ENCODE measurements around the gene ZNF516. TPM values are rescaled to one million over a fixed set of nuclear protein-coding genes. Genes with fewer than 3 reads are reported as not detected.

Gene ZNF516
- total RNA-seq, 1 experiment from 2014 or later: 22.6 TPM

DNA sequence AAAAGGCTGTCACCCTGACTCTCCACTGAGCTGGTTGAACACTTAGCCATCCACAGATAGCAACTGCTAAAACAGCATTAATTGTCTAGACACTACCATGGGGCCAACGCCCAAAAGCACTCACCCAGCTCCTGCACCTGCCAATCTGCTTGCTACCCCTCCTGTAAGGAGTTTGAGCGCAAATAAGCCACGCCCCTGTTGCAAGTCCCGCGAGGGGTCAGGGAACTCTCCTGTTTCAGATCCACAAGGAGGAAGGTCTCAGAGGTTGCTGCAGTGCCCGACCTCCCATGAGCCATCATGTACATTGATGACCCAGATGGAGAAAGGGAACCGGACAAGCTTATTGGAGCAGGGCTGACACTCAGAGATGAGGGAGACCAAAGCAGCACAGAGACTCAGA lies 106.8 kb downstream of the ZNF516 start:
- Histone ChIP-seq H2BK12ac (ENCODE audit: insufficient read length, low read depth, low read length) (no peak overlapping the region), H3K23ac (ENCODE audit: insufficient read length, low read depth, low read length) (no peak overlapping the region), H3K18ac (ENCODE audit: insufficient read length, low read depth, low read length) (no peak overlapping the region), H3K79me2 (ENCODE audit: insufficient read depth, low read length) (no peaks in the 10 kb centered on the region), H4K20me1 (ENCODE audit: control insufficient read depth, insufficient read depth, insufficient read length) (no peaks in the 10 kb centered on the region), H3K4me1 (ENCODE audit: insufficient read depth, low read length) (no peaks in the 10 kb centered on the region), H3K9me3 (ENCODE audit: control insufficient read depth, low read depth, low read length) (no peaks in the 10 kb centered on the region), H3K14ac (ENCODE audit: insufficient read depth, low read length) (no peak overlapping the region), H2BK120ac (ENCODE audit: low read depth, low read length, poor library complexity, severe bottlenecking) (no peak overlapping the region), H4K5ac (ENCODE audit: insufficient read length, low read depth, low read length) (no peak overlapping the region), H3K27me3 (ENCODE audit: insufficient read depth, low read length) (no peaks in the 10 kb centered on the region), H2AFZ (ENCODE audit: low read length) (no peak overlapping the region), H3T11ph (ENCODE audit: low read length) (no peak overlapping the region), H4K91ac (ENCODE audit: insufficient read length, low read depth, low read length) (no peak overlapping the region), H3K56ac (ENCODE audit: insufficient read length, low read depth, low read length) (no peak overlapping the region), H4K8ac (replicated peaks; ENCODE audit: insufficient read length, low read depth, low read length) (no peak overlapping the region), H3K4me2 (ENCODE audit: insufficient read depth, insufficient read length, low read length) (no peak overlapping the region), H2BK15ac (ENCODE audit: low read depth, low read length) (no peak overlapping the region), H2BK20ac (ENCODE audit: low read depth, low read length, poor library complexity, severe bottlenecking) (no peak overlapping the region), H3K27ac (ENCODE audit: insufficient read length, low read depth, low read length) (no peak overlapping the region), H3K4ac (ENCODE audit: low read depth, low read length) (no peak overlapping the region), H2BK5ac (ENCODE audit: insufficient read length, low read length) (no peak overlapping the region), H3K23me2 (ENCODE audit: insufficient read length, low read depth, low read length, poor library complexity, severe bottlenecking) (no peaks in the 10 kb centered on the region), H3K79me1 (ENCODE audit: insufficient read depth, low read depth, low read length, poor library complexity, severe bottlenecking) (peaks cover 4% of the 10 kb centered on the region), H2AK5ac (ENCODE audit: insufficient read length, low read length) (no peak overlapping the region), H3K9ac (ENCODE audit: extremely low read depth, insufficient read length, low read length) (no peak overlapping the region)
- H3K4me3 Mint-ChIP-seq: no peak overlapping the region
- WGBS (ENCODE audit: extremely low coverage, insufficient read length, low lambda C conversion rate): no CpG with 5 or more reads among the region's 7 CpGs
- H3K36me3 Mint-ChIP-seq (ENCODE audit: insufficient read depth in 1 of 3, low read depth in 3 of 3): peaks cover 0 to 16% (median 6%) of the 10 kb centered on the region in 3 experiments; a peak in 4 of 7 replicates
- TF ChIP-seq CTCF (conservative IDR thresholded peaks at IDR 0.05): no peak
- peaks cover 9 to 10% of the 10 kb centered on the region in 2 experiments; a peak in 3 of 4 replicates for H3K4me1 Mint-ChIP-seq
- H3K9me3 Mint-ChIP-seq: peaks cover 5 to 8% of the 10 kb centered on the region in 2 experiments; a peak in 3 of 5 replicates
- DNase-seq: no peak
- no peak overlapping the region for H3K27ac Mint-ChIP-seq
- H3K27me3 Mint-ChIP-seq (ENCODE audit: low read depth): no peaks in the 10 kb centered on the region; the same call in 1 of the 2 replicates

Data from H9 (cell line).